ENCODE data around the gene BNIP3. TPM values are rescaled to one million over a fixed set of nuclear protein-coding genes. Genes with fewer than 3 reads are reported as not detected.

Gene BNIP3
- total RNA-seq, 1 donor from 2014 or later = 57.3 TPM

DNA sequence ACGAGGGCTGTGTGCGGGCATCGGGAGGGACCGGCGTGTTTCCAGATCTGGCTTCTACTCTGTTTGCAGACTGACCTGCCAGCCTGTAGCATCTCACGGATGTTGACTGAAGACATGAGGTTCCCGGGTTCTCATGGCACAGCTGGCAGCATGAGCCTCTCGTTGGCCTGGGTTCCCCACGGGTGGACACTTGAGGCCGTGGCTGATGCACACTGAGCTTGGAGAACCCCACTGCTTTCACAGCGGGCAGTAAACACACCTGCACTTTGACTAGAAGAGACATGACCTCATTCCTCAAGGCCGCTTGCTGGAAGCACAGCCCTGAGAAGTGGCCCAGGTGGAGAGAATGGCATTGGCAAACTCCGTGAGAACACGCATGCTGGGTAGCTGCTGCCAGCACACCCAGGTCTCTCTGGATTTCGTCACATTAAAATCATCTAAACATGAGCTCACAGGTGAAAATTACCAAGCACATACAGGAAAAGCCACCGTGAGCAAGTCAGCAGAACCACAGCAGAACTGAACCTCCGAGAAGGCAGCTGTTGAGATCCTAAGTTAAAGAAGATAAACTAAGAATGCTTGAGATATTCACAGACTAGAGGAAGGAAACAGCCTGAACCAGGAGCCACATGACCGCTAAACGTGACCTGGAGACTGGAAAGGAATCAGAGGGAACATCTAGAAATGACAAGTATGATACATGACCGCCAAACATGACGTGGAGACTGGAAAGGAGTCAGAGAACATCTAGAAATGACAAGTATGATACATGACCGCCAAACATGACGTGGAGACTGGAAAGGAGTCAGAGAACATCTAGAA is 32.5 kb downstream of the BNIP3 start:
- TF ChIP-seq CTCF (IDR thresholded peaks at IDR 0.05; ENCODE audit: insufficient read depth, low read length, poor library complexity, severe bottlenecking) = no peak
- no peak for DNase-seq (ENCODE audit: low read depth)
- no peaks in the 10 kb centered on the region for H3K27me3 ChIP-seq (ENCODE audit: control insufficient read depth, insufficient read depth, low read length)
- H3K36me3 ChIP-seq (ENCODE audit: control insufficient read depth, insufficient read depth, low read length) = peaks cover 6% of the 10 kb centered on the region
- no peak overlapping the region for H3K4me3 ChIP-seq (ENCODE audit: low read depth, low read length)

GRCh38 chr10:131948501-131948900 is 33.2 kb downstream of the BNIP3 start:
- Histone ChIP-seq H3K36me3 (ENCODE audit: control insufficient read depth, insufficient read depth, low read length) (peaks cover 6% of the 10 kb centered on the region), H3K4me3 (ENCODE audit: low read depth, low read length) (no peak overlapping the region), H3K27me3 (ENCODE audit: control insufficient read depth, insufficient read depth, low read length) (no peaks in the 10 kb centered on the region)
- TF ChIP-seq CTCF (IDR thresholded peaks at IDR 0.05; ENCODE audit: insufficient read depth, low read length, poor library complexity, severe bottlenecking) = no peak
- no peak for DNase-seq (ENCODE audit: low read depth)

DNA sequence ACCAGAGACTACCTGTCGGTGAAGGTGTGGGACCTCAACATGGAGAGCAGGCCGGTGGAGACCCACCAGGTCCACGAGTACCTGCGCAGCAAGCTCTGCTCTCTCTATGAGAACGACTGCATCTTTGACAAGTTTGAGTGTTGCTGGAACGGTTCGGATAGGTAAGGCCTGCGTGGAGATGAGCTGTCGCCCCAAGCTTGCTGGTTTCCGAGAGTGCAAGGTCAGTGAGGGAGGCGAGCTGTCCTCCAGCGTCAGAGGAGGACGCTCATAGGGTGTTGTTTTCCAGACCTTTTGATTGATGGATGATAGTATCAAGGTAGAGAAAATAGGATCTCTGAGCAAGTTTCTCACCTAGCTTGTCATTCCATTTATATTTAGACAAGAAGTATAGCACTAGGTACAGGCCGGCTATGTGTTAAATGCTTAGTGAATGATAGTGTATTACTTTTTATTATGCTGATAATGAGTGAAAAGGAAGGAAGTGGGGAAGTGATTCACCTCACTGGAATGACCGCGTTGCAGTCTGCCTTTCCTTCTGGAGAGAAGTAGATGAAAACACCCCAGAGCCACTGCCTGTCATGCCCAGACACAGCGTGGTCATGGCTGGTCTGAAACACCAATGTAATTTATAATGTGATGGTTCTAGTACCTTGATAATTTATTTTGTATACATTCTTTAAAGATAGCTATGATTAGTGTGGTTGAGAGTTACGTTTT is 33.9 kb downstream of the BNIP3 start:
- no peak overlapping the region for H3K4me3 ChIP-seq (ENCODE audit: low read depth, low read length)
- no peak for TF ChIP-seq CTCF (IDR thresholded peaks at IDR 0.05; ENCODE audit: insufficient read depth, low read length, poor library complexity, severe bottlenecking)
- H3K27me3 ChIP-seq (ENCODE audit: control insufficient read depth, insufficient read depth, low read length) = no peaks in the 10 kb centered on the region
- peaks cover 6% of the 10 kb centered on the region for H3K36me3 ChIP-seq (ENCODE audit: control insufficient read depth, insufficient read depth, low read length)
- DNase-seq (ENCODE audit: low read depth) = peak; percentile 53

GRCh38 chr10:131946880-131947279 is 34.8 kb downstream of the BNIP3 start:
- Histone ChIP-seq H3K36me3 (ENCODE audit: control insufficient read depth, insufficient read depth, low read length) (peaks cover 6% of the 10 kb centered on the region), H3K27me3 (ENCODE audit: control insufficient read depth, insufficient read depth, low read length) (no peaks in the 10 kb centered on the region), H3K4me3 (ENCODE audit: low read depth, low read length) (no peak overlapping the region)
- no peak for DNase-seq (ENCODE audit: low read depth)
- no peak for TF ChIP-seq CTCF (IDR thresholded peaks at IDR 0.05; ENCODE audit: insufficient read depth, low read length, poor library complexity, severe bottlenecking)

- Histone ChIP-seq H3K27me3 (ENCODE audit: control insufficient read depth, insufficient read depth, low read length) (no peaks in the 10 kb centered on the region), H3K36me3 (ENCODE audit: control insufficient read depth, insufficient read depth, low read length) (peaks cover 6% of the 10 kb centered on the region), H3K4me3 (ENCODE audit: low read depth, low read length) (no peak overlapping the region)
- TF ChIP-seq CTCF (IDR thresholded peaks at IDR 0.05; ENCODE audit: insufficient read depth, low read length, poor library complexity, severe bottlenecking) = no peak
- DNase-seq (ENCODE audit: low read depth) = peak; percentile 21
Observed at GRCh38 chr10:131946321-131946751, 35.4 kb downstream of the BNIP3 start.

Measured in kidney epithelial cell (primary cell).